H9 (cell line): Measurements from ENCODE around the gene KCNK5. TPM values are rescaled to one million over a fixed set of nuclear protein-coding genes. Genes with fewer than 3 reads are reported as not detected.

ENCODE experiments used
- DNase-seq: peaks from one replicate; pipeline ENCODE4 v3.0.0-alpha.2; 2017
- H2AFZ ChIP-seq: one replicate; pipeline ENCODE4 v1.6.1; 2013; ENCODE audit warnings: mild to moderate bottlenecking, low read length, control low read depth, moderate library complexity
- H2AK5ac ChIP-seq: 2 replicates; pipeline ENCODE4 v1.6.1; 2013; ENCODE audit warnings: low read length, control low read depth, mixed read lengths; ENCODE audit not compliant: insufficient read length
- H2BK120ac ChIP-seq: one replicate; pipeline ENCODE4 v1.6.1; 2013; ENCODE audit warnings: low read depth, mild to moderate bottlenecking, low read length, control low read depth, inconsistent platforms; ENCODE audit not compliant: poor library complexity, severe bottlenecking
- H2BK12ac ChIP-seq: 2 replicates; pipeline ENCODE4 v1.6.1; 2013; ENCODE audit warnings: low read length, control low read depth, mixed read lengths, low read depth; ENCODE audit not compliant: insufficient read length
- H2BK15ac ChIP-seq: 2 replicates; pipeline ENCODE4 v1.6.1; 2013; ENCODE audit warnings: low read depth, low read length, control low read depth
- H2BK20ac ChIP-seq: one replicate; pipeline ENCODE4 v1.6.1; 2013; ENCODE audit warnings: low read depth, mild to moderate bottlenecking, low read length, control low read depth, inconsistent platforms; ENCODE audit not compliant: poor library complexity, severe bottlenecking
- H2BK5ac ChIP-seq: 2 replicates; pipeline ENCODE4 v1.6.1; 2013; ENCODE audit warnings: low read length, control low read depth, mixed read lengths; ENCODE audit not compliant: insufficient read length
- H3K14ac ChIP-seq: 2 replicates; pipeline ENCODE4 v1.6.1; 2013; ENCODE audit warnings: low read length, control low read depth; ENCODE audit not compliant: insufficient read depth
- H3K18ac ChIP-seq: 2 replicates; pipeline ENCODE4 v1.6.1; 2013; ENCODE audit warnings: low read depth, mild to moderate bottlenecking, mixed read lengths, low read length, control low read depth; ENCODE audit not compliant: insufficient read length
- H3K23ac ChIP-seq: 2 replicates; pipeline ENCODE4 v1.6.1; 2013; ENCODE audit warnings: low read length, control low read depth, mixed read lengths, low read depth; ENCODE audit not compliant: insufficient read length
- H3K23me2 ChIP-seq: 2 replicates; pipeline ENCODE4 v1.6.1; 2013; ENCODE audit warnings: low read depth, mild to moderate bottlenecking, mixed read lengths, low read length, control low read depth; ENCODE audit not compliant: insufficient read length, poor library complexity, severe bottlenecking
- H3K27ac ChIP-seq: 2 replicates; pipeline ENCODE4 v1.5.1; 2013; ENCODE audit warnings: low read length, control low read depth, mixed read lengths, low read depth; ENCODE audit not compliant: insufficient read length
- H3K27me3 ChIP-seq: 2 replicates; pipeline ENCODE4 v1.6.1; 2013; ENCODE audit warnings: low read length, control low read depth, inconsistent platforms; ENCODE audit not compliant: insufficient read depth
- H3K4ac ChIP-seq: 2 replicates; pipeline ENCODE4 v1.6.1; 2013; ENCODE audit warnings: low read depth, mild to moderate bottlenecking, control low read depth, inconsistent platforms, low read length, moderate library complexity
- H3K4me1 ChIP-seq: 2 replicates; pipeline ENCODE4 v1.6.1; 2013; ENCODE audit warnings: low read length, control low read depth, inconsistent platforms; ENCODE audit not compliant: insufficient read depth
- H3K4me2 ChIP-seq: 2 replicates; pipeline ENCODE4 v1.6.1; 2013; ENCODE audit warnings: low read length, control low read depth, mixed read lengths; ENCODE audit not compliant: insufficient read length, insufficient read depth
- H3K56ac ChIP-seq: 2 replicates; pipeline ENCODE4 v1.6.1; 2013; ENCODE audit warnings: low read depth, mild to moderate bottlenecking, mixed read lengths, low read length, control low read depth; ENCODE audit not compliant: insufficient read length
- H3K79me1 ChIP-seq: 2 replicates; pipeline ENCODE4 v1.6.1; 2013; ENCODE audit warnings: low read depth, mild to moderate bottlenecking, moderate library complexity, low read length, control low read depth, inconsistent platforms; ENCODE audit not compliant: insufficient read depth, poor library complexity, severe bottlenecking
- H3K79me2 ChIP-seq: 2 replicates; pipeline ENCODE4 v1.6.1; 2013; ENCODE audit warnings: low read length, control low read depth, inconsistent platforms; ENCODE audit not compliant: insufficient read depth
- H3K9ac ChIP-seq: 2 replicates; pipeline ENCODE4 v1.6.1; 2013; ENCODE audit warnings: low read length, control low read depth, mixed read lengths; ENCODE audit not compliant: insufficient read length; ENCODE audit errors: extremely low read depth
- H3K9me3 ChIP-seq: one replicate; pipeline ENCODE4 v1.6.1; 2013; ENCODE audit warnings: low read depth, low read length, inconsistent platforms; ENCODE audit not compliant: control insufficient read depth
- H3T11ph ChIP-seq: one replicate; pipeline ENCODE4 v1.6.1; 2013; ENCODE audit warnings: mild to moderate bottlenecking, low read length, control low read depth, inconsistent platforms
- H4K20me1 ChIP-seq: one replicate; pipeline ENCODE4 v1.6.1; 2013; ENCODE audit not compliant: control insufficient read depth, insufficient read length, insufficient read depth
- H4K5ac ChIP-seq: 2 replicates; pipeline ENCODE4 v1.6.1; 2013; ENCODE audit warnings: low read depth, mild to moderate bottlenecking, mixed read lengths, low read length, control low read depth; ENCODE audit not compliant: insufficient read length
- H4K8ac ChIP-seq: replicated peaks from 2 replicates; pipeline ENCODE4 v1.6.1; 2013; ENCODE audit warnings: low read length, control low read depth, mixed read lengths, low read depth; ENCODE audit not compliant: insufficient read length
- H4K91ac ChIP-seq: 2 replicates; pipeline ENCODE4 v1.6.1; 2013; ENCODE audit warnings: low read depth, mild to moderate bottlenecking, moderate library complexity, mixed read lengths, low read length, control low read depth; ENCODE audit not compliant: insufficient read length
- H3K27ac Mint-ChIP-seq, 3 experiments: 2 replicates in 2 of 3; 3 replicates in 1 of 3; pipeline ENCODE4 v1.8.0; 2020 to 2021; ENCODE audit warnings: mixed read lengths in 3 of 3, mild to moderate bottlenecking in 1 of 3, moderate library complexity in 1 of 3
- H3K27me3 Mint-ChIP-seq: 2 replicates; pipeline ENCODE4 v1.8.0; 2021; ENCODE audit warnings: low read depth, mild to moderate bottlenecking, moderate library complexity, mixed read lengths
- H3K36me3 Mint-ChIP-seq, 3 experiments: 2 replicates in 2 of 3; 3 replicates in 1 of 3; pipeline ENCODE4 v1.8.0; 2020 to 2021; ENCODE audit warnings: low read depth in 3 of 3, mixed read lengths in 3 of 3; ENCODE audit not compliant: insufficient read depth in 1 of 3
- H3K4me1 Mint-ChIP-seq, 2 experiments: 2 replicates each; pipeline ENCODE4 v1.8.0; 2020; ENCODE audit warnings: mixed read lengths in 2 of 2
- H3K4me3 Mint-ChIP-seq, 2 experiments: 2 replicates in 1 of 2; 3 replicates in 1 of 2; pipeline ENCODE4 v1.8.0; 2020 to 2021; ENCODE audit warnings: mild to moderate bottlenecking in 2 of 2, mixed read lengths in 2 of 2, moderate library complexity in 1 of 2
- H3K9me3 Mint-ChIP-seq, 2 experiments: 2 replicates in 1 of 2; 3 replicates in 1 of 2; pipeline ENCODE4 v1.8.0; 2020; ENCODE audit warnings: mild to moderate bottlenecking in 2 of 2, mixed read lengths in 2 of 2, moderate library complexity in 1 of 2
- WGBS: extraction: QIAGEN DNeasy Blood & Tissue Kit; methylation state at CpG from one replicate; pipeline ENCODE4 v1.1.7; 2013; ENCODE audit warnings: missing lambda C conversion rate, low lambda C conversion rate, mixed read lengths; ENCODE audit not compliant: insufficient read length; ENCODE audit errors: extremely low coverage; 5-methylcytosine and 5-hydroxymethylcytosine counted together
- total RNA-seq: library from RNA; stranded (reverse); gene quantifications from 2 replicates; pipeline ENCODE4 v1.2.1, GENCODE V29; 2021
- TF ChIP-seq, protein P1 (sequence below): fragments of 200-600 bp; sonication (generic); conservative IDR thresholded peaks from 3 replicates; pipeline ENCODE4 v1.8.0; 2021; ENCODE audit warnings: antibody characterized with exemption, mild to moderate bottlenecking

Gene KCNK5
- total RNA-seq, 1 experiment from 2014 or later: 30.0 TPM

DNA sequence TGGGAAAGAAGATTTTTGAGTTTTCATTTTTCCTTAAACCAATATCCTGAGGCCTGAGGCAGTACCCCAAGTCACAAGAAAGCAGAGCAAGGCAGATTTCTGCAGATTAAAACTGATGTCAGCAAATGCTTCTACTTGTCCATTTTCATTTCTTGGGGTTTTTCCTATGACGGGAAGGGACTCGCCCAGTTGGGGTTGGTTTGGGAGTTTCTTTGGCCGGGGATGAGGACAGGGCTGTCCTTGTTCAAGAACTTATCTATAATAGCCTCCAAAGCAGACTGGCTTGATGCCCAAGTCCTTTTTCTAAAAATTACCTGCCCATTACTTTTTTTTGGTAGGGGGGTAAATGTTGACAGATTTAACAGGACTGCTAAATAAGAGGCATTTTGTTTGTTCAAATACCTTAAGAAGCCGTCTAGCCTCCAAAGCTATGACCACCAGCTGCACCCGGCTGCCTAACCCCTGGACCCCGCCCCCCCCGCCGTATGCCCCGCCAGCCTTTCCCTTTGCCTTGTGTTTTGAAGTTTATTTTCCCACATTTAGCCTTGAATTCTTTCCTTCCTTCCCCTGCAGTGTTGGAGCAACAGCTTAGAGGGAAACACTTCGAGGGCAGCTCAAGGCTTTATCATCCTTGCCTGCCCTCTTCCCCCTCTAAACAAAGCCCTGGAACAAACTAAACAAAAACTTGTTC is 2.5 kb downstream of the KCNK5 start:
- Mint-ChIP-seq H3K4me1 (peaks cover 79 to 82% of the 10 kb centered on the region in 2 experiments), H3K9me3 (no peaks in the 10 kb centered on the region), H3K27me3 (peaks cover 2% of the 10 kb centered on the region; the same call in 1 of the 2 replicates), H3K27ac (peak overlapping the region in 1 of 3 experiments; percentile 76; a peak in 2 of 7 replicates), H3K4me3 (peak overlapping the region; percentile 90 to 96), H3K36me3 (peaks cover 17 to 39% (median 29%) of the 10 kb centered on the region in 3 experiments)
- Histone ChIP-seq H2BK12ac (no peak overlapping the region), H3K14ac (no peak overlapping the region), H3K4me2 (peak overlapping the region; percentile 93), H4K5ac (no peak overlapping the region), H2BK120ac (no peak overlapping the region), H3K4ac (no peak overlapping the region), H3T11ph (no peak overlapping the region), H4K8ac (no peak overlapping the region), H4K91ac (no peak overlapping the region), H3K23ac (no peak overlapping the region), H2AFZ (no peak overlapping the region), H4K20me1 (no peaks in the 10 kb centered on the region), H3K4me1 (peaks cover 30% of the 10 kb centered on the region), H3K79me1 (peaks cover 28% of the 10 kb centered on the region), H2BK15ac (no peak overlapping the region), H3K23me2 (peaks cover 19% of the 10 kb centered on the region), H3K27me3 (no peaks in the 10 kb centered on the region), H3K18ac (no peak overlapping the region), H3K56ac (no peak overlapping the region), H2BK20ac (no peak overlapping the region), H3K27ac (no peak overlapping the region), H2AK5ac (no peak overlapping the region), H3K9me3 (no peaks in the 10 kb centered on the region), H3K9ac (no peak overlapping the region), H2BK5ac (no peak overlapping the region), H3K79me2 (peaks cover 54% of the 10 kb centered on the region; the same call in 1 of the 2 replicates)
- WGBS: no CpG with 5 or more reads among the region's 10 CpGs
- no peak for DNase-seq
- TF ChIP-seq, protein P1, sequence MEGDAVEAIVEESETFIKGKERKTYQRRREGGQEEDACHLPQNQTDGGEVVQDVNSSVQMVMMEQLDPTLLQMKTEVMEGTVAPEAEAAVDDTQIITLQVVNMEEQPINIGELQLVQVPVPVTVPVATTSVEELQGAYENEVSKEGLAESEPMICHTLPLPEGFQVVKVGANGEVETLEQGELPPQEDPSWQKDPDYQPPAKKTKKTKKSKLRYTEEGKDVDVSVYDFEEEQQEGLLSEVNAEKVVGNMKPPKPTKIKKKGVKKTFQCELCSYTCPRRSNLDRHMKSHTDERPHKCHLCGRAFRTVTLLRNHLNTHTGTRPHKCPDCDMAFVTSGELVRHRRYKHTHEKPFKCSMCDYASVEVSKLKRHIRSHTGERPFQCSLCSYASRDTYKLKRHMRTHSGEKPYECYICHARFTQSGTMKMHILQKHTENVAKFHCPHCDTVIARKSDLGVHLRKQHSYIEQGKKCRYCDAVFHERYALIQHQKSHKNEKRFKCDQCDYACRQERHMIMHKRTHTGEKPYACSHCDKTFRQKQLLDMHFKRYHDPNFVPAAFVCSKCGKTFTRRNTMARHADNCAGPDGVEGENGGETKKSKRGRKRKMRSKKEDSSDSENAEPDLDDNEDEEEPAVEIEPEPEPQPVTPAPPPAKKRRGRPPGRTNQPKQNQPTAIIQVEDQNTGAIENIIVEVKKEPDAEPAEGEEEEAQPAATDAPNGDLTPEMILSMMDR: no peak
